CD4-positive, alpha-beta T cell treated with Interleukin-4 for 4 hours (primary cell): Measurements from ENCODE around the gene C13orf46.

ENCODE experiments used
- DNase-seq: peaks from one replicate; pipeline ENCODE4 v3.0.0-alpha.2; 2020

Gene C13orf46

DNA sequence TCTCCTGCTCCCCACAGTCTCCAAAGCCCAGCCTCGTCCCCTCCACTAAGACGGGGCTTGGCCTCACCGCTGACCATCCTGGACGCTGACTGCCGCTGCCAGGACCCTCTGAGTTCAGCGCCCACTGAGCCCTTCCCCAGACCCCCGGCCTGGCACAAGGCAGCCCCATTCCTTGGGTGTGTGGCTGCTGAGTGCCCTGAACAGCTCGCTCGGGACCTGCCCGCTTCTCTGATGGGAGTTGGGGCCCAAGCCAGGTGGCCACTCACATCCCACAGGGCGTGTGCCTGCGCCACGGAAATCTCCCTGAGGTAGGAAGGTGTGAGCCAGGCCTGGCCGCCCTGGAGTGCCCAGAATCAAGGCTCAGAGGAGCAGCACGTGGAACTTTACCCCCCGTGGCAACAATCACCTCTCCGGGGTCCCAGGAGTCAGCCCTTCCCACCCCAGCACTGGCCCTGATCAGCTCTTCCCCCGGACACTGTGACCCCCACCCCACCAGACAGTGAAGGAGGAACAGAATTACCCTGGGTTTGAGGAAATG is 20.8 kb downstream of the C13orf46 start:
- no peak for DNase-seq

DNA sequence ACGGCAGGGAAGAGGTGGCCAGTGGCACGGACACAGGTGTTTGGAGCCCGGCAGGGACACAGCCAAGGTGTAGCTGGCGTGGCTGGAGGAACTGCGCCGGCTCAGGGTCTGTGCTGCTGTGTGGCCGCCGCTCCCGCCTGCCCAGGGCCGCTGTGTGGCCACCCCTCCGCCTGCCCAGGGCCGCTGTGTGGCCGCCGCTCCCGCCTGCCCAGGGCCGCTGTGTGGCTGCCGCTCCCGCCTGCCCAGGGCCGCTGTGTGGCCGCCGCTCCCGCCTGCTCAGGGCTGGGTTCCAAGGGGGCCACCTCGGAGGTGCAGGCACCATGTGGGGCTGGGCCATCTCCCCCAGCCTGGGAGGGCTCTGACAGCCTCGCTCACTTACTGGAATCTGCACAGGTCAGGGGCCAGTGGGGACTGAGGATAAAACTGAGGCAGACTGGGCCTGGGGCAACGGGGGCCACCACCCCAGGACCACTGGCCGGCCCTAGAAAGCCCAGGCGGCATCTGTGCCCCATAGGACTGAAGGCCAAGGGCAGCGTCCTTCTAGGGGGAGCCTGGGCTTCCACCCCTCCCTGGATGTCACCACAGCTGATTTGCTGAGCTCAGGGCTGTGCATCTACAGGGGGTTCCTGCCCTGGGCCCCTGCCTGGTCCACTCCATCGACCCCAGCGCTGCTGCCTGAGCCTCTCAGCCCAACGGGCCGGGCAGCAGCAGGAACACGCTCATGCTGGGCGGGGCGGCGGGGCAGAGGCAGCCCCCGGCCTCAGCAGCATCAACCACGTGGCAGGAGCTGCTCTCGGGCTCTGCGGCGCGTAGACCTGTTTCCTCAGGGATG is 21.5 kb downstream of the C13orf46 start:
- DNase-seq = no peak

GRCh38 chr13:113951246-113951999 is 22.5 kb downstream of the C13orf46 start:
- DNase-seq = peak; percentile 28

DNA sequence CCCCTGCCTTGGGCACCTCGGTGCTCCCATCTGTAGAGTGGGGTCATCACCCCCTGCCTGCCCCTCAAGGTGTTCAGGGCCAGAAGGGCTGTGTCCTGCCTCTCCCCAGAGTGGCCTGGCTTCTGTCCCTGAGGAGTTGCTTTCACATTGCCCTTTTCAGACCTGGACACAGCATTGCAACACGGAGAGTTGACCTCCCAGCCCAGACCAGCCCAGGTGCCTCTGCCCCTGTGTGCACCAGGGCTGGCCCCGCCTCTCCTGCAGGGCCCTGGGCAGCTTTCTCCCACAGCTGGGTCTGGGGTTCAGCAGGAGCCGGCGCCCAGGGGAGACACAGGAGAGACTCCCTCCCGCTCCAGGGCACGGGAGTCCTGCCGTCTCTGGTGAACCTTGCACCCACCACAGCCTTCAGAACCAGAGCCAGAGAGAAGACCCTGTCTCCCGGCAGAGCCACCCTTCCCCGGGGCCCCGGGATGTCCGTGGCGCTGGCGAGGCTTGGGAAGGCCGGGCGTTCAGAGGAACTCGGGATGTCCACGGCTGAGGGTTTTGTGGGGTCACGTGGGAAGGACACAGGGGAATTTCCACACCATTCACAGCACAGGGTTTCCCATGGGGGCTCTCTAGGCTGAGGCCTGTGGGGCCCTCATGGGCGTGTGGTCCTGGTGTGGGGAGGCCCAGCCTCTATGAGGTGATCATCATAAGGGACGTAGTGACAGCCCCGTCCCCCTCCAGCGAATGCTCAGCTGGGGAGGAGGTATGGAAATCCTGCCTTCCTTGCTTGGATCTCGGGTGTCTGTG is 23.2 kb downstream of the C13orf46 start:
- no peak for DNase-seq

GRCh38 chr13:113949546-113949945 is 24.3 kb downstream of the C13orf46 start:
- no peak for DNase-seq

DNA sequence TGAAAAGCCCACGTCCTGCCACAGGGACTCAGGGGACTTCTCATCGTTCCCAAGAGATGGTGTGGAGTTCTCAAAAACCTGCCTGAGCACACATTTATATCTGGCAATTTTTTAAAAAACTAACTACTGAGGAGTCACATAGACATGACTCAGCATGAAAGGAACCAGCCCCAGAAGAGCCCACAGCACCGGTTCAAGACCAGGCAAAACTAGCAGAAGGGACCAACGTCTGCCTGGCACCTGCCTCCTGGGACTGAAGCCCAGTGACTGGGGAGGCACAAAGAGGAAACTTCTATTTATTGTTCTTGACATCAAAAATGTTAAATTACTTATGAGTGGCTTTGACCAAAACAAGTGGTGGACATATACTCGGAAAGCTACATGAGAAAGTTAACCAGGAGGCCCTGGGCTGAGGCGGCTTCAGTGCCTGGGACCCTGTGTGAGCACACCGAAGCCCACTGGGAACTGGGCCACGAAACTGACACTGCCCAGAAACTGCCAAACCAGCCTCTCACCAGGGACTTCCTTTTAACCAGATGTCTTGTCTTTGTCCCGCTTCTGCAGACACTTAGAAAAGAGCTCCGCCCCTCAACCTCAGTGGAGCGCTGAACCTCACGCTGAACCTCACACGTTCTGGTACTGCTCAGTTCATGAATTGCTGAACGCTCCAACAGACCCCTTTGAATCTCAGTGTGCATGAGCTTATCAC is 25.7 kb downstream of the C13orf46 start:
- no peak for DNase-seq

- no peak for DNase-seq
Observed at GRCh38 chr13:113947311-113948033, 26.4 kb downstream of the C13orf46 start.

DNA sequence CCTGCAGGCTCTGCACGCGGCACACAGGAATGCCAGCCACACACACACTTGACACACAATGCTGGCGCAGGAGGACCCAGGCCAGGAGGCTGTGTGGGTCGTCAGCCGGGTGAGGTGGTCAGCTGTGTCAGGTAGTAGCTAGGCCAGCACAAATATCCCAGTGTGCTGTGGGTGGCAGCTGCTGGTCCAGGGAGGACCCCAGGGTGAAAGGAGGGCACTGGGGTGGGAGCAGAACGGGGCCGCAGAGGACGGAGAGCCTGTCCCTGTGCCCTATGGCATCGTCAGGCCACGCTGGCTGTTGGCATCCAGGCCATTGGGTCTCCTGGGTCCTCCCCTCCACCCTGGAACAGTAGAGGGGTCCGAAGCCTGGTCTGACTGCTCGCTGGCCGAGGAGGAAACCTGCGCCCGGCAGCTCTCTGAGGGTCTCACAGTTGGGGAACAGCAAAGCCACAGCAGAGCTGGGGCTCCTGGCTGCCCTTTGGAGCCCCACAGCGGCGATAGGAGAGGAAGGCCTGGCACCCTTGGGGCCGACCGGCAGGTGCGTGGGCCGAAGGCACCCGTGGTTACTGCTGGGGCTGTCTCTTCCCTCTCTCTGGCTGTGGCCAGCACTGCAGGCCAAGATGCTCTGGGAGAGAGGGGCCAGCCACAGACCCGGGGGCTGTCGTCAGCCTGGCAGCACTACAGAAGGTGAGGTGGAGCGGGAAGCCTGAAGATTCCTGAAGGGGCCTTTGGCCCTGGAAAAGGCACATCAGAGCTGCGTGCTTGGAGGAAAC is 27.3 kb downstream of the C13orf46 start:
- DNase-seq = no peak

- no peak for DNase-seq
Observed at GRCh38 chr13:113945857-113946408, 27.9 kb downstream of the C13orf46 start.

DNA sequence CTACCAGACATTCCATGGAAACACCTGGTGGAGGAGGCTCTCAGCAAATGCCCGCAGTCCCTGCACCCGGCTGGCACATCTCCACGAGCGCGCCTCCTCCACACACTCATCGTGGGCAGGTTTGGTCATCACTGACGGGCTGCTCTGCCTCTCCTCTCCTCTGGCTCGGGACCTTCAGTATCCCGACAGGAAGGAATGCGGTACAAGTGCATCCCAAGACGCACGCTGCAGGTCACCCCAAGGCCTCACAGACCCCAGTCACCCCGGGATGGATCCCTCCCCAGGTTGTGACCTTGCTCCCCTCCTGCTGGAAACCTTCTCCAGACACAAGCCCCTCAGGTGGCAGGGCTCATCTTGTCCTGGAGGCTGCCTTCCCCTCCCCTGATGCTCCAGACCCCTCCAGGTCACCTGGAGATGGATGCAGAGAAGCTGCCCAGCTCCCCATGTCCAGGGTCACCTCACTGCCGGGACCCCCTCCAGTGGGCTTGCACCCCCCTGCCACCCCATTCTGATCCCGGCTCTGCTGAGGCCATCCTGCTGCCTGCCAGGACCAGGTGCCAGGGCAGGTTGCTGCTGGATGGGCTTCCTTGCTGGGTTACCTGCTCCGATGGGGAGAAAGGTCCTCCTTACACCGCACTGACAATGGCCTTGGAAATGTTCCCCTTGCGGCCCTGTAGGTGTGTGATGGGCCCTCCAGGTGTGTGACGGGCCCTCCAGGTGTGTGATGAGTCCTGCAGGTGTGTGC is 29.9 kb downstream of the C13orf46 start:
- no peak for DNase-seq

- DNase-seq = no peak
Observed at GRCh38 chr13:113942591-113943103, 31.2 kb downstream of the C13orf46 start.

DNA sequence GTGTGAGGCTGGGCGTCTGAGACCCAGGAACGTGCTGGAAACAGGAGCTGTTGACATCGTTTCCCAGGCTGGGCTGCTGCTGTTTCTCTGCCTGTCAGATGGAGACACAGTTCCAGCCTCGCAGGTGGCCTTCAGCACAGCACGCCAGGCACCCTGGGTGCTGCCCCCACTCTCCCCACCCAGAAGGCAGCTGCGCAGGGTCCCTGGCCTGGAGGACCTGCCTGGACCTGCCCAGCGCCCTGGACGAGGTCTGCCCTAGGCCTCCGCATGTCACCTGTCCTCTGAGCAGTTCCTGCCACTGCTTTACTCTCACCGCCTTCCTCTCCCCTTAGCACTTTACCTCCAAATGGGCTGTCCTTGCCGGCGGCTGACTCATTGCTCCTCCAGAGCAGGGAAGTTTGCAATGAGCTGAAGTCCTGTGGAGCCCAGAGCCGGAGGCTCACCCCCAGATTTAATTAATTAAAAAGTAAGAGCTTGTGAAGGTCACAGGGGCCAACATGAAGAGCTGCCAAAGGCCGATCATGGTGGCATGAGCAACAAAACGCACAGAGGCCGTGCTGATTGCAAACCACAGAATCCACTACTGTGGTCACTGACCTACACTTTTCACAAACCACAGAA is 32.2 kb downstream of the C13orf46 start:
- DNase-seq = no peak

- DNase-seq = no peak
Observed at GRCh38 chr13:113939944-113940297, 34.0 kb downstream of the C13orf46 start.

- DNase-seq = no peak
Observed at GRCh38 chr13:113939129-113939943, 34.5 kb downstream of the C13orf46 start.

DNA sequence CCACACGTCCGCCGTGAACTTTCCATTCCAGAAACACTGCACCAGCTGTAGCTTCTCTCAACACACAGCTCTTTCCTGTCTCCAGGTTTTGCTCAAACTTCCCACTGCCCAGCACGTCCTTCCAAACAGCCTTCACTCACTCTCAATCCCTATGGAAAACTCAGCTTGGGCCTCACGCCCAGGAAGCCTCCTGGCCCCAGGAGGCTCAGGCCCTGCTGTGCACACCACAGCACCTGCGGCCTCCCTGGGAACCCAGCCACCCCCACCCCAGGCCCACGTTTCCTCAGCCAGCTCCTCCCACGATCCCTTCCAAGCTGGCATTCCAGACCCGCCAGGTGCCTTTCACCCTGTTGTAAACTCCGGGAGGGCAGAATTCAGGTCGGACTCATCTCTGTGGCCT is 35.2 kb downstream of the C13orf46 start:
- DNase-seq = no peak

- DNase-seq = no peak
Observed at GRCh38 chr13:113938246-113938645, 35.6 kb downstream of the C13orf46 start.

GRCh38 chr13:113937527-113938180 is 36.2 kb downstream of the C13orf46 start:
- no peak for DNase-seq

DNA sequence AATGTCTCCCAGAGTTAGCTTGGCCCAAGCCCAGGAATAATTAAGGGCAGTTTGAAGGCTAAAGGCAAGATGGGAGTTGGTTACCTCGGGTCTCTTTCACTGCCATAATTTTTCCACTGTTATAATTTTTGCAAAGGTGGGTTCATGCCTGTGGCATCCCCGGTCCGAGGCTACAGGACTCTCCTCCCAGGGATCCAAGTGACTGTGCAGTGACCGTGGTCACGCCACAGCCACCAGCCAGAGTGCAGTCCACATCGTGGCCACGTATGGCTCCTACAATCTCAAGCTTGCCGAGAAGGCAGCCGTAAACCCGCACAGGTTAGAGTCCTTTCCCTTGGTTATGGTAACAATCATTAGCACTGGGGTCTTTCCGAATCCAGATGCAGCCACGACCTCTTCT is 36.8 kb downstream of the C13orf46 start:
- no peak for DNase-seq
